Panc1 (cell line): Measurements from ENCODE around the gene GOLGA3. TPM values are rescaled to one million over a fixed set of nuclear protein-coding genes. Genes with fewer than 3 reads are reported as not detected.

ENCODE experiments used
- ATAC-seq: fragments of 200-7000 bp; cut with Tn5 transposase; 2 replicates; pipeline ENCODE4 v1.9.1; 2020; ENCODE audit warnings: mild to moderate bottlenecking, moderate library complexity
- BruUV-seq: library from RNA; stranded (reverse); fragments of 400-500 nt; replicated peaks from 2 replicates; lab custom pipeline; 2021; lab: Mats Ljungman, UMichigan
- CTCF ChIA-PET: fragments of 300-600 bp; sonication (Branson Sonifier 250); formaldehyde crosslinking; loops from one replicate; lab custom pipeline; 2022; ENCODE audit warnings: antibody characterized with exemption; lab: Charles Lee
- POLR2A ChIA-PET: fragments of 300-600 bp; sonication (Branson Sonifier 250); formaldehyde crosslinking; loops from one replicate; lab custom pipeline; 2022; ENCODE audit warnings: antibody characterized with exemption; lab: Charles Lee
- DNase-seq: peaks from one replicate; pipeline ENCODE4 v3.0.0-alpha.2; 2010; ENCODE audit warnings: low read depth, low spot score
- H3K27ac ChIP-seq: 2 replicates; pipeline ENCODE4 v1.5.1; 2011; ENCODE audit warnings: mild to moderate bottlenecking, low read length, inconsistent platforms
- H3K27me3 ChIP-seq: fragments of 200-500 bp; sonication (Bioruptor generic); 2 replicates; pipeline ENCODE4 v1.6.0; 2014; ENCODE audit warnings: low read length, inconsistent platforms; ENCODE audit not compliant: control insufficient read depth, insufficient read depth
- H3K36me3 ChIP-seq: fragments of 200-500 bp; sonication (Bioruptor generic); 2 replicates; pipeline ENCODE4 v1.5.1; 2014; ENCODE audit warnings: inconsistent platforms, mild to moderate bottlenecking, low read length, moderate library complexity; ENCODE audit not compliant: control insufficient read depth, insufficient read depth
- H3K4me1 ChIP-seq: 2 replicates; pipeline ENCODE4 v1.5.1; 2011; ENCODE audit warnings: inconsistent platforms, mild to moderate bottlenecking, low read length, moderate library complexity; ENCODE audit not compliant: control insufficient read depth, insufficient read depth
- H3K4me3 ChIP-seq, 2 experiments: 2 replicates each; pipeline ENCODE4 v1.5.1; 2011 to 2012; ENCODE audit warnings: low read depth in 2 of 2, low read length in 2 of 2, mild to moderate bottlenecking in 2 of 2, inconsistent platforms in 1 of 2, moderate library complexity in 1 of 2
- H3K9me3 ChIP-seq: fragments of 200-500 bp; sonication (Bioruptor generic); 2 replicates; pipeline ENCODE4 v1.5.1; 2014; ENCODE audit warnings: low read depth, mild to moderate bottlenecking, inconsistent platforms, low read length, moderate library complexity; ENCODE audit not compliant: control insufficient read depth, insufficient read depth
- CTCF ChIP-seq: fragments of 450-650 bp; IDR thresholded peaks from 2 replicates; pipeline ENCODE4 v1.5.1; 2017; ENCODE audit warnings: mild to moderate bottlenecking
- POLR2AphosphoS5 ChIP-seq: IDR thresholded peaks from 2 replicates; pipeline ENCODE4 v1.6.1; 2012; ENCODE audit warnings: mild to moderate bottlenecking, low read depth, low read length, moderate library complexity
- SIN3A ChIP-seq: IDR thresholded peaks from 2 replicates; pipeline ENCODE4 v1.6.1; 2012; ENCODE audit warnings: low read depth, mild to moderate bottlenecking, low read length, moderate library complexity, borderline replicate concordance; ENCODE audit not compliant: insufficient read depth
- TCF7L2 ChIP-seq: IDR thresholded peaks from 2 replicates; pipeline ENCODE4 v1.6.1; 2011; ENCODE audit warnings: mild to moderate bottlenecking, low read depth, low read length, inconsistent platforms
- in situ Hi-C: cut with HindIII; loops from 2 replicates; pipeline ENCODE4 v1.10.0; 2016; ENCODE audit warnings: low sequenced_read_pairs, low pct_unique_long_range_greater_than_20kb
- intact Hi-C: fragments of 100-400 bp; cut with micrococcal nuclease; formaldehyde crosslinking; loops from one replicate; pipeline ENCODE4 v1.10.0; 2022; ENCODE audit not compliant: unreplicated experiment
- total RNA-seq: library from RNA; stranded (reverse); gene quantifications from one replicate; pipeline ENCODE4 v1.2.1, GENCODE V29; 2021; ENCODE audit not compliant: unreplicated experiment
- TF ChIP-seq, protein P1 (sequence below), 2 experiments: IDR thresholded peaks; 2 replicates each; pipeline ENCODE4 v1.6.1; 2011 to 2012; ENCODE audit warnings: low read depth in 2 of 2, control low read depth in 1 of 2, low read length in 1 of 2, mild to moderate bottlenecking in 1 of 2, moderate library complexity in 1 of 2; ENCODE audit not compliant: insufficient read depth in 1 of 2

The GOLGA3 gene
- total RNA-seq, 1 experiment from 2014 or later, result 61.1 TPM

DNA sequence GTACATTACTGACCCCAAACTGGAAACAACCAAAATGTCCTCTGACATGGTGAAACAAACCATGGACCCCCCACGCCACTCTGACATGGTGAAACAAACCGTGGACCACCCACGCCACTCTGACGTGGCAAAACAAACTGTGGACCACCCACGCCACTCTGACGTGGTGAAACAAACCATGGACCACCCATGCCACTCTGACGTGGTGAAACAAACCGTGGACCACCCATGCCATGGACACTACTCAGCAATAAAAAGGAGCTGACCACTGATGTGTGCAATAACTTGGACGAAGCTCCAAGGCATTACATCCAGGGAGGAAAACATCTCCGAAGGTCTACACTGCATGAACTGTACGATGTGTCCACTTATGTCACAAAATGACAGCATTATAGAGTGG is 3.1 kb upstream of the GOLGA3 start:
- no peaks in the 10 kb centered on the region for H3K36me3 ChIP-seq
- H3K9me3 ChIP-seq, result no peaks in the 10 kb centered on the region
- H3K27me3 ChIP-seq, result no peaks in the 10 kb centered on the region
- H3K4me3 ChIP-seq, result no peak overlapping the region
- CTCF ChIA-PET, result no interaction called here
- TF ChIP-seq CTCF (no peak), POLR2AphosphoS5 (no peak), SIN3A (no peak), TCF7L2 (no peak)
- TF ChIP-seq, protein P1, sequence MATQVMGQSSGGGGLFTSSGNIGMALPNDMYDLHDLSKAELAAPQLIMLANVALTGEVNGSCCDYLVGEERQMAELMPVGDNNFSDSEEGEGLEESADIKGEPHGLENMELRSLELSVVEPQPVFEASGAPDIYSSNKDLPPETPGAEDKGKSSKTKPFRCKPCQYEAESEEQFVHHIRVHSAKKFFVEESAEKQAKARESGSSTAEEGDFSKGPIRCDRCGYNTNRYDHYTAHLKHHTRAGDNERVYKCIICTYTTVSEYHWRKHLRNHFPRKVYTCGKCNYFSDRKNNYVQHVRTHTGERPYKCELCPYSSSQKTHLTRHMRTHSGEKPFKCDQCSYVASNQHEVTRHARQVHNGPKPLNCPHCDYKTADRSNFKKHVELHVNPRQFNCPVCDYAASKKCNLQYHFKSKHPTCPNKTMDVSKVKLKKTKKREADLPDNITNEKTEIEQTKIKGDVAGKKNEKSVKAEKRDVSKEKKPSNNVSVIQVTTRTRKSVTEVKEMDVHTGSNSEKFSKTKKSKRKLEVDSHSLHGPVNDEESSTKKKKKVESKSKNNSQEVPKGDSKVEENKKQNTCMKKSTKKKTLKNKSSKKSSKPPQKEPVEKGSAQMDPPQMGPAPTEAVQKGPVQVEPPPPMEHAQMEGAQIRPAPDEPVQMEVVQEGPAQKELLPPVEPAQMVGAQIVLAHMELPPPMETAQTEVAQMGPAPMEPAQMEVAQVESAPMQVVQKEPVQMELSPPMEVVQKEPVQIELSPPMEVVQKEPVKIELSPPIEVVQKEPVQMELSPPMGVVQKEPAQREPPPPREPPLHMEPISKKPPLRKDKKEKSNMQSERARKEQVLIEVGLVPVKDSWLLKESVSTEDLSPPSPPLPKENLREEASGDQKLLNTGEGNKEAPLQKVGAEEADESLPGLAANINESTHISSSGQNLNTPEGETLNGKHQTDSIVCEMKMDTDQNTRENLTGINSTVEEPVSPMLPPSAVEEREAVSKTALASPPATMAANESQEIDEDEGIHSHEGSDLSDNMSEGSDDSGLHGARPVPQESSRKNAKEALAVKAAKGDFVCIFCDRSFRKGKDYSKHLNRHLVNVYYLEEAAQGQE (IDR thresholded peaks at IDR 0.05; ENCODE audit: insufficient read depth in 1 of 2, low read depth in 2 of 2, low read length in 1 of 2), result no peak
- H3K4me1 ChIP-seq, result peaks cover 7% of the 10 kb centered on the region
- in situ Hi-C loops (no loop called here), intact Hi-C loops (no loop called here)
- POLR2A ChIA-PET, result no interaction called here
- H3K27ac ChIP-seq, result no peak overlapping the region
- DNase-seq (no peak), ATAC-seq (no peak)
- no TSS peak for BruUV-seq

DNA sequence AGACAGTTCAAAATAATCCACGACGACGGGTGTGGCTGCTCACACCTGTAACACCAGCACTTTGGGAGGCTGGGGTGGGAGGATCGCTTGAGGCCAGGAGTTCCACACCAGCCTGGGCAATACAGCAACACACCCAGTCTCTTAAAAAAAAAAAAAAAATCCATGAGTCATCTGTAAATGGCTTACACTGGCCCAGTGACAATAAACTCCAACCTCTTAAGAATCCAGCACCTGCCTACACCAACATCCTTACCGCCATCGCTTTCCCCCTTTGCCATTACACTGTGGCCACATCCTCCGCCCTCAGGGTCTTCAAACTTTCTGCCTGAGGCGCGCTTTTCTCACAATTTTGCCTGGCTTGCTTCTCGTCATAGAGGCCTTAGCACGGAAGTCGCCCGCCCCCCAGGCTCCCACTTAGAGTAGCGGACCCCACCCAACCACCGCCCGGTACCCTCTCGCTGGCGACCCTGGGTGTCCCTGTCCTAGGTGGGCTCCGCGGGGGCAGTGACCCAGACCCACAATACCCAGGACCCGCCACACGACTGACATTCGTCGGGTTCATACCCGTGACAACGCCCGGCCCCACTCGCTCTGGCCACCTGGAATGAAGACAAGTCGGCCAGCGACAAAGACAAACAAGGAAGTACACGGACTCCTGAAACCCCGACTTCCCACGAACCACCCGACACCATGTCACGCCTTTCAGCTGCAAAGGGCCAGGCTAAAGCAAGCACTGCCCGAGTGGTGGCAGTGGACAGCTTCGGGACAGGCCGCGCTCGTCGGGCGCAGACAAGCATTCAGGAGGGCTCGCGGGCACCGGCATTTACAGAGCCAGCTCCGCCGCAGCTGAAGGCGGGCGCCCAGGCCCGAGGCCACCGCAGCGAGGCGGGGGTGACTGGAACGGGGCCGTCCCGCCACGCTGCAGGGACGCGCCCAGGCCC is 636 bp downstream of the GOLGA3 start:
- ChIA-PET POLR2A (no interaction called here), CTCF (no interaction called here)
- DNase-seq, result no peak
- ATAC-seq, result peak; percentile 48
- TF ChIP-seq, protein P1 (IDR thresholded peaks at IDR 0.05; ENCODE audit: insufficient read depth in 1 of 2, low read depth in 2 of 2, low read length in 1 of 2), result no peak
- TF ChIP-seq CTCF (no peak), SIN3A (no peak), TCF7L2 (no peak), POLR2AphosphoS5 (no peak)
- peaks cover 7% of the 10 kb centered on the region for H3K4me1 ChIP-seq
- BruUV-seq, result TSS peak; percentile 75
- peak overlapping the region; percentile 90 to 97 for H3K4me3 ChIP-seq
- peaks cover 6% of the 10 kb centered on the region for H3K36me3 ChIP-seq
- H3K9me3 ChIP-seq, result no peaks in the 10 kb centered on the region
- intact Hi-C loops, result no loop called here
- peak overlapping the region; percentile 94 for H3K27ac ChIP-seq
- no peaks in the 10 kb centered on the region for H3K27me3 ChIP-seq
- in situ Hi-C loops, result no loop called here
